ENCODE measurements around the gene KLK6.

DNA sequence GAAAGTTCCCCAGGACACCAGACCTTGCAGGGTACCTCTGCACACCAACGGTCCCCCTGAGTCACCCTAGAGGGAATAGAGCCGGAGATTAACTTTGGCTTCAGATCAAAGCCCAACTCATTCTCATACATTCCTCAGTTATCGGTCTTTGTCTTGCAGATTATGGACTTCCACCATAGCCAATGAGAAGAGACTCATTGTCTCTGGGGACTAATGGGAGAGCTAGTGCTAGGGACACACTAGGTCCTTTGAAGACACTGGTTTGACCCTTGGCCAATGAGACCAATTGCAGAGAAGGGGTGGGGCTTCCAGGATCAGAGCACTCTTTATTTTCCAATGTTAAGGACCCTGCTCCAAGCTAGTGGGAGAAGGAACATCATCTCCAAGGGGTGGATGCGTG lies 8.2 kb upstream of the KLK6 start:
- TF ChIP-seq, protein P1, sequence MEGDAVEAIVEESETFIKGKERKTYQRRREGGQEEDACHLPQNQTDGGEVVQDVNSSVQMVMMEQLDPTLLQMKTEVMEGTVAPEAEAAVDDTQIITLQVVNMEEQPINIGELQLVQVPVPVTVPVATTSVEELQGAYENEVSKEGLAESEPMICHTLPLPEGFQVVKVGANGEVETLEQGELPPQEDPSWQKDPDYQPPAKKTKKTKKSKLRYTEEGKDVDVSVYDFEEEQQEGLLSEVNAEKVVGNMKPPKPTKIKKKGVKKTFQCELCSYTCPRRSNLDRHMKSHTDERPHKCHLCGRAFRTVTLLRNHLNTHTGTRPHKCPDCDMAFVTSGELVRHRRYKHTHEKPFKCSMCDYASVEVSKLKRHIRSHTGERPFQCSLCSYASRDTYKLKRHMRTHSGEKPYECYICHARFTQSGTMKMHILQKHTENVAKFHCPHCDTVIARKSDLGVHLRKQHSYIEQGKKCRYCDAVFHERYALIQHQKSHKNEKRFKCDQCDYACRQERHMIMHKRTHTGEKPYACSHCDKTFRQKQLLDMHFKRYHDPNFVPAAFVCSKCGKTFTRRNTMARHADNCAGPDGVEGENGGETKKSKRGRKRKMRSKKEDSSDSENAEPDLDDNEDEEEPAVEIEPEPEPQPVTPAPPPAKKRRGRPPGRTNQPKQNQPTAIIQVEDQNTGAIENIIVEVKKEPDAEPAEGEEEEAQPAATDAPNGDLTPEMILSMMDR (conservative IDR thresholded peaks at IDR 0.05; ENCODE audit: low read depth, low read length): no peak
- no peak for TF ChIP-seq EZH2 (IDR thresholded peaks at IDR 0.05; ENCODE audit: borderline replicate concordance, low read depth, low read length, poor library complexity, severe bottlenecking)
